ENCODE data around the gene RTN4R. TPM values are rescaled to one million over a fixed set of nuclear protein-coding genes. Genes with fewer than 3 reads are reported as not detected.

Gene RTN4R
- total and polyA plus RNA-seq, 2 of the 13 experiments (the other 11 are each of a cell fraction or from before 2014, with no cell fraction given) = 0.22 to 0.77 TPM

DNA sequence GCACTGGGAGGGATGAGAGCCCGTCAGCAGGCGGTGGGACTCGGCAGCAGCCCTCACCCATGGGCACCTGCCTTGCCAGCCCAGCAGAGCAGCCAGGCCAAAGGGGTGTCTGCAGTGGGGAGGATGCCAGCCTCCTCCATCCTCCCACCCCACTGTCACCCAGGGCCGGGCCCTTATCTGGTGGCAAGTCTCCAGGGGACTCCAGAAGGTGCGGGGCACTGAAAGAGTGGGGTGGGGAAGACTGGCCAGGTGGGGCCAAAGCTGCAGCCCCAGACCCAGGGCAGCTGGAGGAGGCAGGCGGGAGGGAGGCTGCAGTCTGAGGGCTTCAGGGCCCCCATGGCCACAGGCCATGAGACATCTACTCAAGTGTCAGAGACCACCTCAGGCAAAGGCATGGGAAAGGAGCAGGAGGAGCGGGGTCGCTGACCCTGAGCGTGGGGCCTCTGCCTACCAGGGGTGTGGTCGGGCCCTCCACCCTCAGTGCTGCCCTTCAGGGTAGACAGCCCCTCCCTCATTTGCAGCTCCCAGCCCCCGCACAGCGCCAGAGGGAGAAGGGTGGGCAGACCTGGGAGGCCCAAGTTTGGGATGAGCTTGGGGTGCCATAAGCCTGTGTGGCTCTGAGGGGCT, 48.2 kb upstream of the RTN4R start:
- DNase-seq (ENCODE audit: low spot score) (no peak), ATAC-seq (no peak), FAIRE-seq (no peak)
- no peak for TF ChIP-seq FOXA1 (IDR thresholded peaks at IDR 0.05)
- TF ChIP-seq FOXA1 (CRISPR knock-in tag; IDR thresholded peaks at IDR 0.05) = no peak
- no peak for TF ChIP-seq RFX1 (IDR thresholded peaks at IDR 0.05)
- TF ChIP-seq, protein P1, sequence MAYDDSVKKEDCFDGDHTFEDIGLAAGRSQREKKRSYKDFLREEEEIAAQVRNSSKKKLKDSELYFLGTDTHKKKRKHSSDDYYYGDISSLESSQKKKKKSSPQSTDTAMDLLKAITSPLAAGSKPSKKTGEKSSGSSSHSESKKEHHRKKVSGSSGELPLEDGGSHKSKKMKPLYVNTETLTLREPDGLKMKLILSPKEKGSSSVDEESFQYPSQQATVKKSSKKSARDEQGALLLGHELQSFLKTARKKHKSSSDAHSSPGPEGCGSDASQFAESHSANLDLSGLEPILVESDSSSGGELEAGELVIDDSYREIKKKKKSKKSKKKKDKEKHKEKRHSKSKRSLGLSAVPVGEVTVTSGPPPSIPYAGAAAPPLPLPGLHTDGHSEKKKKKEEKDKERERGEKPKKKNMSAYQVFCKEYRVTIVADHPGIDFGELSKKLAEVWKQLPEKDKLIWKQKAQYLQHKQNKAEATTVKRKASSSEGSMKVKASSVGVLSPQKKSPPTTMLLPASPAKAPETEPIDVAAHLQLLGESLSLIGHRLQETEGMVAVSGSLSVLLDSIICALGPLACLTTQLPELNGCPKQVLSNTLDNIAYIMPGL (CRISPR knock-in tag; IDR thresholded peaks at IDR 0.05; ENCODE audit: borderline replicate concordance in 1 of 2, low read depth in 1 of 2) = no peak
- TF ChIP-seq FOXK1 (CRISPR knock-in tag; IDR thresholded peaks at IDR 0.05; ENCODE audit: borderline replicate concordance, low read depth) = no peak
- no peak for TF ChIP-seq ZNF101 (CRISPR knock-in tag; IDR thresholded peaks at IDR 0.05; ENCODE audit: borderline replicate concordance, low read depth)
- TF ChIP-seq, protein P2, sequence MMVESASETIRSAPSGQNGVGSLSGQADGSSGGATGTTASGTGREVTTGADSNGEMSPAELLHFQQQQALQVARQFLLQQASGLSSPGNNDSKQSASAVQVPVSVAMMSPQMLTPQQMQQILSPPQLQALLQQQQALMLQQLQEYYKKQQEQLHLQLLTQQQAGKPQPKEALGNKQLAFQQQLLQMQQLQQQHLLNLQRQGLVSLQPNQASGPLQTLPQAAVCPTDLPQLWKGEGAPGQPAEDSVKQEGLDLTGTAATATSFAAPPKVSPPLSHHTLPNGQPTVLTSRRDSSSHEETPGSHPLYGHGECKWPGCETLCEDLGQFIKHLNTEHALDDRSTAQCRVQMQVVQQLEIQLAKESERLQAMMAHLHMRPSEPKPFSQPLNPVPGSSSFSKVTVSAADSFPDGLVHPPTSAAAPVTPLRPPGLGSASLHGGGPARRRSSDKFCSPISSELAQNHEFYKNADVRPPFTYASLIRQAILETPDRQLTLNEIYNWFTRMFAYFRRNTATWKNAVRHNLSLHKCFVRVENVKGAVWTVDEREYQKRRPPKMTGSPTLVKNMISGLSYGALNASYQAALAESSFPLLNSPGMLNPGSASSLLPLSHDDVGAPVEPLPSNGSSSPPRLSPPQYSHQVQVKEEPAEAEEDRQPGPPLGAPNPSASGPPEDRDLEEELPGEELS (CRISPR knock-in tag; IDR thresholded peaks at IDR 0.05) = no peak
- TF ChIP-seq, protein P3, sequence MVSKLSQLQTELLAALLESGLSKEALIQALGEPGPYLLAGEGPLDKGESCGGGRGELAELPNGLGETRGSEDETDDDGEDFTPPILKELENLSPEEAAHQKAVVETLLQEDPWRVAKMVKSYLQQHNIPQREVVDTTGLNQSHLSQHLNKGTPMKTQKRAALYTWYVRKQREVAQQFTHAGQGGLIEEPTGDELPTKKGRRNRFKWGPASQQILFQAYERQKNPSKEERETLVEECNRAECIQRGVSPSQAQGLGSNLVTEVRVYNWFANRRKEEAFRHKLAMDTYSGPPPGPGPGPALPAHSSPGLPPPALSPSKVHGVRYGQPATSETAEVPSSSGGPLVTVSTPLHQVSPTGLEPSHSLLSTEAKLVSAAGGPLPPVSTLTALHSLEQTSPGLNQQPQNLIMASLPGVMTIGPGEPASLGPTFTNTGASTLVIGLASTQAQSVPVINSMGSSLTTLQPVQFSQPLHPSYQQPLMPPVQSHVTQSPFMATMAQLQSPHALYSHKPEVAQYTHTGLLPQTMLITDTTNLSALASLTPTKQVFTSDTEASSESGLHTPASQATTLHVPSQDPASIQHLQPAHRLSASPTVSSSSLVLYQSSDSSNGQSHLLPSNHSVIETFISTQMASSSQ (IDR thresholded peaks at IDR 0.05; ENCODE audit: low read depth) = no peak
- TF ChIP-seq, protein P3 (CRISPR knock-in tag; IDR thresholded peaks at IDR 0.05; ENCODE audit: borderline replicate concordance) = no peak
- TF ChIP-seq, protein P4, sequence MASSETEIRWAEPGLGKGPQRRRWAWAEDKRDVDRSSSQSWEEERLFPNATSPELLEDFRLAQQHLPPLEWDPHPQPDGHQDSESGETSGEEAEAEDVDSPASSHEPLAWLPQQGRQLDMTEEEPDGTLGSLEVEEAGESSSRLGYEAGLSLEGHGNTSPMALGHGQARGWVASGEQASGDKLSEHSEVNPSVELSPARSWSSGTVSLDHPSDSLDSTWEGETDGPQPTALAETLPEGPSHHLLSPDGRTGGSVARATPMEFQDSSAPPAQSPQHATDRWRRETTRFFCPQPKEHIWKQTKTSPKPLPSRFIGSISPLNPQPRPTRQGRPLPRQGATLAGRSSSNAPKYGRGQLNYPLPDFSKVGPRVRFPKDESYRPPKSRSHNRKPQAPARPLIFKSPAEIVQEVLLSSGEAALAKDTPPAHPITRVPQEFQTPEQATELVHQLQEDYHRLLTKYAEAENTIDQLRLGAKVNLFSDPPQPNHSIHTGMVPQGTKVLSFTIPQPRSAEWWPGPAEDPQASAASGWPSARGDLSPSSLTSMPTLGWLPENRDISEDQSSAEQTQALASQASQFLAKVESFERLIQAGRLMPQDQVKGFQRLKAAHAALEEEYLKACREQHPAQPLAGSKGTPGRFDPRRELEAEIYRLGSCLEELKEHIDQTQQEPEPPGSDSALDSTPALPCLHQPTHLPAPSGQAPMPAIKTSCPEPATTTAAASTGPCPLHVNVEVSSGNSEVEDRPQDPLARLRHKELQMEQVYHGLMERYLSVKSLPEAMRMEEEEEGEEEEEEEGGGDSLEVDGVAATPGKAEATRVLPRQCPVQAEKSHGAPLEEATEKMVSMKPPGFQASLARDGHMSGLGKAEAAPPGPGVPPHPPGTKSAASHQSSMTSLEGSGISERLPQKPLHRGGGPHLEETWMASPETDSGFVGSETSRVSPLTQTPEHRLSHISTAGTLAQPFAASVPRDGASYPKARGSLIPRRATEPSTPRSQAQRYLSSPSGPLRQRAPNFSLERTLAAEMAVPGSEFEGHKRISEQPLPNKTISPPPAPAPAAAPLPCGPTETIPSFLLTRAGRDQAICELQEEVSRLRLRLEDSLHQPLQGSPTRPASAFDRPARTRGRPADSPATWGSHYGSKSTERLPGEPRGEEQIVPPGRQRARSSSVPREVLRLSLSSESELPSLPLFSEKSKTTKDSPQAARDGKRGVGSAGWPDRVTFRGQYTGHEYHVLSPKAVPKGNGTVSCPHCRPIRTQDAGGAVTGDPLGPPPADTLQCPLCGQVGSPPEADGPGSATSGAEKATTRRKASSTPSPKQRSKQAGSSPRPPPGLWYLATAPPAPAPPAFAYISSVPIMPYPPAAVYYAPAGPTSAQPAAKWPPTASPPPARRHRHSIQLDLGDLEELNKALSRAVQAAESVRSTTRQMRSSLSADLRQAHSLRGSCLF (CRISPR knock-in tag; IDR thresholded peaks at IDR 0.05; ENCODE audit: borderline replicate concordance) = no peak
- TF ChIP-seq ETV5 (CRISPR knock-in tag; IDR thresholded peaks at IDR 0.05; ENCODE audit: borderline replicate concordance) = no peak
- Histone ChIP-seq H3K27me3 (ENCODE audit: control insufficient read depth in 1 of 2, insufficient read depth in 2 of 2, low read length in 2 of 2) (no peaks in the 10 kb centered on the region; a peak in 1 of 5 replicates), H3K9me3 (ENCODE audit: low read length) (no peaks in the 10 kb centered on the region), H3K9ac (ENCODE audit: insufficient read depth, low read depth, low read length) (no peak overlapping the region), H3K4me2 (ENCODE audit: low read depth, low read length) (no peak overlapping the region), H3K4me1 (ENCODE audit: insufficient read depth, low read length) (peaks cover 38% of the 10 kb centered on the region), H2AFZ (ENCODE audit: low read length) (no peak overlapping the region), H3K36me3 (replicated peaks in 1 of 2; ENCODE audit: control insufficient read depth in 1 of 2, insufficient read depth in 2 of 2, low read length in 2 of 2) (no peaks in the 10 kb centered on the region), H3K27ac (ENCODE audit: extremely low read length, insufficient read depth, low read length) (no peak overlapping the region), H4K20me1 (ENCODE audit: insufficient read depth, low read length) (no peaks in the 10 kb centered on the region), H3K4me3 (replicated peaks in 1 of 3; ENCODE audit: insufficient read depth in 1 of 3, low read depth in 2 of 3, low read length in 3 of 3) (no peak overlapping the region), H3K79me2 (ENCODE audit: insufficient read depth, low read length) (no peaks in the 10 kb centered on the region)
- CTCF ChIA-PET (ENCODE audit: low intra/inter-chr PET ratio, low total read pairs) = no interaction called here
- no TSS peak for BruUV-seq (replicated peaks)
- in situ Hi-C loops (cut with HindIII; ENCODE audit: extremely low pct_ligation_motif_present, low pct_unique_long_range_greater_than_20kb) (no loop called here), intact Hi-C loops (cut with micrococcal nuclease; ENCODE audit: unreplicated experiment) (no loop called here)
- POLR2A ChIA-PET = no interaction called here
- 94% methylated on average over 7 of the region's 12 CpGs for WGBS (ENCODE audit: low lambda C conversion rate)

All from HepG2 (cell line).